Ascending aorta (tissue), 2 donors: ENCODE measurements around the gene HLA-DRB1. TPM values are rescaled to one million over a fixed set of nuclear protein-coding genes. Genes with fewer than 3 reads are reported as not detected.
"Not testable (repeated sequence)": the region's sequence is repeated elsewhere in the genome, so short reads cannot be mapped to it uniquely, and the experiment has no call there.

Experiments used
- DNase-seq, 2 donors: peaks; one replicate each; pipeline ENCODE4 v3.0.0-alpha.2; 2019; ENCODE audit warnings: low spot score in 2 of 2
- H3K27ac ChIP-seq, 2 donors: fragments of 200-600 bp; sonication (generic); one replicate each; pipeline ENCODE4 v1.5.1; 2016 to 2017; ENCODE audit warnings: mild to moderate bottlenecking in 1 of 2
- H3K27me3 ChIP-seq: fragments of 200-600 bp; sonication (generic); one replicate; pipeline ENCODE4 v1.5.1; 2017
- H3K36me3 ChIP-seq, 2 donors: fragments of 200-600 bp; sonication (generic); one replicate each; pipeline ENCODE4 v1.5.1; 2016
- H3K4me1 ChIP-seq, 2 donors: fragments of 200-600 bp; sonication (generic); one replicate each; pipeline ENCODE4 v1.5.1; 2016 to 2017; ENCODE audit warnings: mild to moderate bottlenecking in 1 of 2
- H3K4me3 ChIP-seq, 2 donors: fragments of 200-600 bp; sonication (generic); one replicate each; pipeline ENCODE4 v1.5.1; 2016 to 2017; ENCODE audit warnings: mild to moderate bottlenecking in 1 of 2
- H3K9me3 ChIP-seq, 2 donors: fragments of 200-600 bp; sonication (generic); one replicate each; pipeline ENCODE4 v1.5.1; 2016
- intact Hi-C: fragments of 100-400 bp; cut with DNase I; formaldehyde crosslinking; loops from one replicate; pipeline ENCODE4 v1.15.1; 2023
- total RNA-seq: library from RNA; depleted of rRNA; stranded (reverse); fragments of >200 nt; gene quantifications from one replicate; pipeline ENCODE4 v1.1.0, GENCODE V29; 2016
- TF ChIP-seq, protein P1 (sequence below), 3 experiments: fragments of 200-600 bp in 2 of 3; fragments of 450-650 bp in 1 of 3; sonication (generic) in 2 of 3; IDR thresholded peaks; one replicate each; pipeline ENCODE4 v1.5.1; 2016 to 2019; ENCODE audit warnings: antibody characterized with exemption in 3 of 3, mild to moderate bottlenecking in 1 of 3, moderate library complexity in 1 of 3

The HLA-DRB1 gene
- total RNA-seq, 1 donor from 2014 or later: 82.5 TPM

DNA sequence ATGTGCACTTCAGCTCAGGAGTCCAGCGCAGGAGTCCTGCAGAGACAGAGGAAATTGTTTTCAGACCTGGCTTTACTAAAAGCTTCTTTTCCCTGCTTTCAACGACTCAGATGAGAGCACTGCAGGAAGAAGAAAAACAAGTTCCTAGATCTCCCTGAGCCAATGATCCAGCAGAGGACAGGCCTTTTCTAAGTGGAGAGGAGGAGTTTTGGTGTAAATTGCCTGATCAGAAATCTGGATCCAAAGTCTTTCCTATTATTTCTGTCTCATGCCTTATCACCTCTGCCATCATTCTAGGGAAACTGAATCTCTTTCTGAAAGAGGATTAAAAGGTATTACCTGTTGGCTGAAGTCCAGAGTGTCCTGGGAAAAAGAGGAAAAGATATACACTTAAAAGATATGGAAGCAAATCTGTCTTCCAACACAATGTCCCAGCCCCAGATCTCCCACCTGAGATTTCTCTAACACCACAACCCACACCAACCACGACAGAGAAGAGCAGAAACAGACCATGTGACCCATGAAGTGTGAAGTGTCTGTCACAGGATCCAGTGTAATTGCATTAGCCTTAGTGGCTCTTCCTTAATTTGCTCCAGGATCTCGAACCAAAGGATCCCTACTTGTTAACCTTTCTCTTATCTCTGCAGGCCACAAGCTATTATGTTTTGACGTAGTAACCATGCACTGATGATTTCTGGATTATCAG is 36.5 kb downstream of the HLA-DRB1 start:
- DNase-seq: no peak
- TF ChIP-seq, protein P1, sequence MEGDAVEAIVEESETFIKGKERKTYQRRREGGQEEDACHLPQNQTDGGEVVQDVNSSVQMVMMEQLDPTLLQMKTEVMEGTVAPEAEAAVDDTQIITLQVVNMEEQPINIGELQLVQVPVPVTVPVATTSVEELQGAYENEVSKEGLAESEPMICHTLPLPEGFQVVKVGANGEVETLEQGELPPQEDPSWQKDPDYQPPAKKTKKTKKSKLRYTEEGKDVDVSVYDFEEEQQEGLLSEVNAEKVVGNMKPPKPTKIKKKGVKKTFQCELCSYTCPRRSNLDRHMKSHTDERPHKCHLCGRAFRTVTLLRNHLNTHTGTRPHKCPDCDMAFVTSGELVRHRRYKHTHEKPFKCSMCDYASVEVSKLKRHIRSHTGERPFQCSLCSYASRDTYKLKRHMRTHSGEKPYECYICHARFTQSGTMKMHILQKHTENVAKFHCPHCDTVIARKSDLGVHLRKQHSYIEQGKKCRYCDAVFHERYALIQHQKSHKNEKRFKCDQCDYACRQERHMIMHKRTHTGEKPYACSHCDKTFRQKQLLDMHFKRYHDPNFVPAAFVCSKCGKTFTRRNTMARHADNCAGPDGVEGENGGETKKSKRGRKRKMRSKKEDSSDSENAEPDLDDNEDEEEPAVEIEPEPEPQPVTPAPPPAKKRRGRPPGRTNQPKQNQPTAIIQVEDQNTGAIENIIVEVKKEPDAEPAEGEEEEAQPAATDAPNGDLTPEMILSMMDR (IDR thresholded peaks at IDR 0.05): no peak
- Histone ChIP-seq H3K27ac (no peak overlapping the region), H3K4me1 (no peaks in the 10 kb centered on the region), H3K36me3 (no peaks in the 10 kb centered on the region), H3K4me3 (no peak overlapping the region), H3K27me3 (no peaks in the 10 kb centered on the region), H3K9me3 (no peaks in the 10 kb centered on the region)
- intact Hi-C loops: no loop called here

DNA sequence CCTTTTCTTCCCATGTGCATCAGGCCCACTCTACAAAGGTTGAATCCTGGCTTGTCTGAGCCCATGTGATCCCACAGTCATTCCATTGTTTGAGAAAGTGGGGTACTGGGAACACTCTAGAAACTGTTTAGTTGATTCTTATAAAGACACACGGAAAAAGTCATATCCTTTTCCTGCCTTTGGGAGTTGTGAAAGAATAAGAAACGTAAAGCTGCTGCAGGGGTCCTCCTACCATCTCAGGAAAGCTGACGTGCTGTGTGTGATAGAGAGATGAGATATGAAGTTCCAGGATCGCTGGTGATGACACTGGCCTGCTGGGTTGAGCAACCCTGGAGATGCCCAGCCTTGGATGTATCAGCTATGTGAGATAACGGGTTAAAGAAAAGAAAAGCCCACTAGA is 38.2 kb downstream of the HLA-DRB1 start:
- Histone ChIP-seq H3K36me3 (no peaks in the 10 kb centered on the region), H3K27ac (no peak overlapping the region), H3K4me1 (no peaks in the 10 kb centered on the region), H3K27me3 (no peaks in the 10 kb centered on the region), H3K9me3 (no peaks in the 10 kb centered on the region), H3K4me3 (no peak overlapping the region)
- intact Hi-C loops: no loop called here
- TF ChIP-seq, protein P1 (IDR thresholded peaks at IDR 0.05): no peak
- no peak for DNase-seq

DNA sequence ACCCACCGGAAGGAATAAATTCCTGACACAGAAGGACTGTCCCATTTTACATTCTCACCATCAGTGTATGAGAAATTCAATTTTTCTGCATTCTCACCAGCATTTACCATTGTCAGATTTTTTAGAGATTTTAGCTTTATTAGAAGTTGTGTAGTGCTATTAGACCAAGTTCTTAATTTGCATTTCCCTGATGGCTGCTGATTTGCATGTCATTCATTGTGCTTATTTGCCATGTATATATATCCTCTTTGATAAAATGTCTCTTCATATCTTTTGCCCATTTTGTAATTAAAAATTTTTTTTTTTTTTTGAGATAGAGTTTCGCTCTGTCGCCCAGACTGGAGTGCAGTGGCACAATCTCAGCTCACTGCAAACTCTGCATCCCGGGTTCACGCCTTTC is 49.8 kb downstream of the HLA-DRB1 start:
- TF ChIP-seq, protein P1 (IDR thresholded peaks at IDR 0.05): no peak
- DNase-seq: no peak
- intact Hi-C loops: loop anchor here (10.0 kb wide), 1 partner anchor 55 kb away; no protein-coding TSS in a partner anchor
- Histone ChIP-seq H3K27me3 (no peaks in the 10 kb centered on the region), H3K9me3 (no peaks in the 10 kb centered on the region), H3K4me1 (no peaks in the 10 kb centered on the region), H3K36me3 (no peaks in the 10 kb centered on the region), H3K27ac (no peak overlapping the region), H3K4me3 (no peak overlapping the region)

DNA sequence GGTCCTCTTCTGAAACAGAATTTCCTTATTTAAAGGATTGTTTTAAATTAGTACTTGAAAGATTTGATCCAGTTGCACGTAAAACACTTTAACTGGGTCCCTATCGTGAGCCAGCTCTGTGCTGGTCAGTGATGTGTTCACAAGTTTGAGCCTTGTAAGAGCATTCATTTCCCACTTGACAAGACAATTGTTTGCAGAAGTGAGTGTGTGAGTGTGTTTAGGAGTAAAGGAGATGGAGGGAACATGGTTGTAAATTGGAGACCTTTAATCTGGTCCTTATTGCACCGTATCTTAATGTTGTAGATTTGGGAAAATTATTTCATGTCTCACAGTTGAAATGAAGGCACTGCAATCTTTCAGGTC is 59.2 kb downstream of the HLA-DRB1 start:
- not testable (repeated sequence) for H3K4me3 ChIP-seq, DNase-seq, H3K36me3 ChIP-seq, H3K27me3 ChIP-seq, H3K9me3 ChIP-seq, H3K4me1 ChIP-seq, H3K27ac ChIP-seq
- intact Hi-C loops: loop anchor here (10.0 kb wide), 1 partner anchor 46 kb away; no protein-coding TSS in a partner anchor

DNA sequence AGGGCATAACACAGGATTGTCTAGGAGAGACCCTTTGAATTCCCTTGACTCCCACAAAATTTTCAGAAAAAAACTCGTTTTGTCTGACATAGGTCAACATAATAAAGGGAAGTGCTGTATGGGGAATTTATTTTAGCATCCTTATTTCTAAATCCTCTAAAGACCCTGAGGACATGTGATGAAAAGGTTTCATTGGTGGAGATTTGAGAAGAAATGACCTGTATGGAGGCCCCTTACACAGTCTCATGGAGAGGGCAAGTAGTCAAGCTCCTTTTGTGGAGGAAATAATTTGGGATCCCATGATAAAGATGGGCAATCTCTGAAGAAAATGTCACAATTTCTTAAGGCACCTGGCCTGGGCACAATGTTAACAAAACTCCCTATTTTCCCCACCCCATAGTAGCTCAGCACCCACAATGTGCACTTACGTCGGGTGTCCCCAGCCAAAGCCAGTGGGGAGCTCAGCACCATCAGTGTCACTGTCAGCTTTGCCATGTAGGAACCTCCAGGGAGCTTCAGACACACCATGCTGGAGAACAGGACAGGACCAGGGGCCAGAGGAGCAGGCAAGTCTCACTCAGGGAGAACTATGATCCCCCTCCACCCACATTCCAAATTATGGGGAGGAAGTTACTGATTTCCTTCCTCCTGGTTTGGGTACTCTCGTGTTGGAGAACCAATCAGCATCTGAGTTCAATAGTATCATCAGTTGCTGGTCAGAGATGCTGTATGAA is 59.8 kb downstream of the HLA-DRB1 start, which contains the start of gene HLA-DRB5:
Gene HLA-DRB5 (minus strand): TSS at position 591 of the 734 bp plus-strand sequence. CDS start 63 bp downstream, at position 528.
- H3K27me3 ChIP-seq: no peaks in the 10 kb centered on the region
- TF ChIP-seq, protein P1 (IDR thresholded peaks at IDR 0.05): no peak
- H3K27ac ChIP-seq: no peak within 1 kb of the TSS
- H3K9me3 ChIP-seq: no peaks in the 10 kb centered on the region
- peak within 1 kb of the TSS in 1 of 2 donors; percentile 10 for H3K4me3 ChIP-seq
- no peaks in the 10 kb centered on the region for H3K4me1 ChIP-seq
- DNase-seq: peak in 1 of 2 donors; percentile 55
- intact Hi-C loops: loop anchor here (5.0 to 10.0 kb wide), 2 partner anchors 45 to 57 kb away; partner anchors contain the start of gene HLA-DRB1
- H3K36me3 ChIP-seq: no peaks in the 10 kb centered on the region

Other genes starting within 250 kb of the HLA-DRB1 start
- not detected for gene TSBP1, start 217.9 kb downstream of the HLA-DRB1 start, total RNA-seq
- gene BTNL2, start 182.7 kb downstream of the HLA-DRB1 start, total RNA-seq: not detected
- 220 TPM for gene HLA-DRA, start 150.0 kb downstream of the HLA-DRB1 start, total RNA-seq
- gene HLA-DRB5, start 59.6 kb downstream of the HLA-DRB1 start, total RNA-seq: 19.9 TPM
- 2.0 TPM for gene HLA-DQA1, start 47.6 kb upstream of the HLA-DRB1 start, total RNA-seq
- gene HLA-DQB1, start 76.8 kb upstream of the HLA-DRB1 start, total RNA-seq: 3.5 TPM
- gene HLA-DQA2, start 151.5 kb upstream of the HLA-DRB1 start, total RNA-seq: 2.2 TPM
- gene HLA-DQB2, start 173.7 kb upstream of the HLA-DRB1 start, total RNA-seq: 0.53 TPM
- gene HLA-DOB, start 227.2 kb upstream of the HLA-DRB1 start, total RNA-seq: not detected
- gene TAP2, start 248.9 kb upstream of the HLA-DRB1 start, total RNA-seq: 26.7 TPM